ENCODE data around the gene VPS37B. TPM values are rescaled to one million over a fixed set of nuclear protein-coding genes. Genes with fewer than 3 reads are reported as not detected.
A peak's percentile ranks its signal among the peaks of the same experiment; 100 is the strongest.

VPS37B gene
- total and polyA plus RNA-seq, 5 donors from 2014 or later, result 19.0 to 99.2 (median 21.3) TPM

DNA sequence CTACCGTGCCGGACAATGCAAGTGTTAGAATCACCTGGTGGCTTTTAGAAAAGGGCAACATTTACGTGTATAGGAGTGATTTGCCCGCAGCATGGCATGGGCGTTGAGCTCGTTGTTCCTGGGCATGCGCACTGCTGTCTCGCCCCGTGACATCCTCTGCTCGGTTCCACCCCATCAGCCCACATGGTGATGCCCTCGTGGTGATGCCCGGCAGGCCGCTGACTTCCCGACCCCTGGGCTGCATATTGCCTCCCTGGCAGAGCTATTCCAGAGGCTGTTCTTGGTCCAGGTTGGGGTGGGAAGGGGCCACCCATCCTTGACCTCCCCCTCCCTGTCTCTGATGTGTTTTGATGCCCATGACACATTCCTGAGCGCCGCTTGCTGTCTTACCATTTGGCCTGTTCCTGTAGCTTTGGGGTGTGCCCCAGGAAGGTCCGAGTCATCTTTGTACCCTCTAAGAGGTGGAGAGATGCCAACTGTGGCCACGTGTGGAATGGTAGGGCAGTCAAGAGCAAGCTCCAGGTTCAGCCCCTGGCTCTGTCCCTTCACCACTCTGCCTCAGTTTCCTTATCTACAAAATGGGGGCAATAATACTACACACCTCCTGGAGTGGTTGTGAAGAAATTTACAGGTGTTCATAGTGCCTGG is 55.9 kb downstream of the VPS37B start:
- Mint-ChIP-seq H3K27me3 (peaks cover 8% of the 10 kb centered on the region), H3K9me3 (no peaks in the 10 kb centered on the region), H3K27ac (peak overlapping the region in 2 of 3 donors; percentile 54 to 76), H3K4me1 (peaks cover 0 to 60% (median 22%) of the 10 kb centered on the region in 4 donors), H3K4me3 (no peak overlapping the region), H3K36me3 (no peaks in the 10 kb centered on the region)
- Histone ChIP-seq H3K36me3 (ENCODE audit: control insufficient read depth, insufficient read depth, low read length) (no peaks in the 10 kb centered on the region), H3K4me1 (ENCODE audit: control insufficient read depth, insufficient read depth, low read length, poor library complexity, severe bottlenecking) (peaks cover 11% of the 10 kb centered on the region), H3K27me3 (ENCODE audit: control insufficient read depth, insufficient read depth, low read length) (no peaks in the 10 kb centered on the region), H3K9me3 (ENCODE audit: control insufficient read depth in 2 of 2, low read length in 2 of 2) (no peaks in the 10 kb centered on the region), H3K4me3 (ENCODE audit: low read depth, low read length) (no peak overlapping the region), H3K27ac (ENCODE audit: insufficient read depth, low read length, poor library complexity, severe bottlenecking) (no peak overlapping the region)
- DNase-seq (no peak), ATAC-seq (ENCODE audit: low read depth in 2 of 2) (no peak)

DNA sequence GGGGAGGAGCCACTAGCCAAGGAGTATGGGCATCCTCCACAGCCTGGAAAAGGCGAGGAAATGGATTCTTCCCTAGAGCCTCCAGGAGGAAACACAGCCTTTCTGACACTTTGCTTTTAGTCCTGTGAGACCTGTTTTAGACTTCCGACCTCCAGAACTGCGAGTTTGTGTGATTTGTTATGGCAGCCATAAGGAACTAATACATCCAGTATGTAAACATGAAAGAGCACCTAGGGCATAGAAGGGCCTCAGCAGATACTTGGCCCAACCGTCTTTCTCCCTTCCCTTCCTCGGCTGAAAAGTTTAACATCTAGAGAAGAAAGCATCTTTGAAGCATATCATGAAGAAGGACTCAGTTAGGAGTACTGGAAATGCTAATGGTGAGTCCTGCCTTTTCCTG is 57.1 kb downstream of the VPS37B start:
- Mint-ChIP-seq H3K4me1 (peaks cover 0 to 66% (median 28%) of the 10 kb centered on the region in 4 donors), H3K9me3 (peaks cover 0 to 1% (median 0%) of the 10 kb centered on the region in 7 donors), H3K36me3 (no peaks in the 10 kb centered on the region), H3K27me3 (peaks cover 20% of the 10 kb centered on the region), H3K4me3 (peak overlapping the region in 1 of 4 donors; percentile 17), H3K27ac (peak overlapping the region in 1 of 3 donors; percentile 64)
- no peaks in the 10 kb centered on the region for H3K36me3 ChIP-seq (ENCODE audit: control insufficient read depth, insufficient read depth, low read length)
- peaks cover 20% of the 10 kb centered on the region for H3K4me1 ChIP-seq (ENCODE audit: control insufficient read depth, insufficient read depth, low read length, poor library complexity, severe bottlenecking)
- no peaks in the 10 kb centered on the region for H3K27me3 ChIP-seq (ENCODE audit: control insufficient read depth, insufficient read depth, low read length)
- no peak for DNase-seq
- H3K27ac ChIP-seq (ENCODE audit: insufficient read depth, low read length, poor library complexity, severe bottlenecking), result no peak overlapping the region
- no peaks in the 10 kb centered on the region for H3K9me3 ChIP-seq (ENCODE audit: control insufficient read depth in 2 of 2, low read length in 2 of 2)
- no peak for ATAC-seq (ENCODE audit: low read depth in 2 of 2)
- H3K4me3 ChIP-seq (ENCODE audit: low read depth, low read length), result no peak overlapping the region

DNA sequence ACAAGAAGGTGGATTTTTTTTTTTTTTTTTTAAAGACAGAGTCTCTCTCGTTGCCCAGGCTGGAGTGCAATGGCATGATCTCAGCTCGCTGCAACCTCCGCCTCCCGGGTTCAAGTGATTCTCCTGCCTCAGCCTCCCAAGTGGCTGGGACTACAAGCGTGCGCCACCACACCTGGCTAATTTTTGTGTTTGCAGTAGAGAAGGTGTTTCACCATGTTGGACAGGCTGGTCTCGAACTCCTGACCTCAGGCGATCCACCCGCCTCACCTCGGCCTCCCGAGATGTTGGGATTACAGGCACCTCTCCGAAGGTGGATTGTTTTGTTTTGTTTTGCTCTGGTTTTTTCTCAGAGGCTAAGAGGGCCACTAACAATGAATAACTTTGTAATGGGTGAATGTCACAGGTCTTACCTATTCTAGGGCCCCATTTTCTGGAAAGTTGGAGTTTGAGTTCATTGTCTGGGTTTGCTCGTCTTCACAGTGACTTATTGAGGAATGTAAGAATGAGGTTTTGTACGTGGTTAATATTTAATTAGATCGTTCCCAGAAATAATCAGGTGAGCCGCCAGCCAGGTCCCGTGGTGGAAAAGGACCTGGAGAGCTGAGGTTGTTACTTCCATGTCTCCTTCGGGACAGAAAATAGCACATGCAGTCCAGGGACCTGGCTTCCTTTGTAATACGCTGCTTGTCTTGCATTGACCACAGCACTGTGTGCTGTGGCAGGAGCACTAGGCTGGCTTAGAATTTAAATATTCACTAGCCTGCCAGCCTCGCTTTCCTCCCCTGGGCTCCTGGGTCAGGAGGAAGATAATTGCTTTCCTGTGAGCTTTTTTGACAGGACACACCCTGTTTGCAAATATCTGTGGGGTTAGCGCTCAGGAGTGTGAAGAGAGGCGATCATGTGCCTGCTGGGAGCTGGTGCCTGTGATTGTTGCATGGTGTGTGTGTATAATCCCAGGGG is 58.3 kb downstream of the VPS37B start:
- peaks cover 0 to 68% (median 30%) of the 10 kb centered on the region in 4 donors for H3K4me1 Mint-ChIP-seq
- peaks cover 0 to 1% (median 0%) of the 10 kb centered on the region in 7 donors for H3K9me3 Mint-ChIP-seq
- ATAC-seq (ENCODE audit: low read depth in 2 of 2), result no peak
- H3K27ac Mint-ChIP-seq, result peak overlapping the region; percentile 77 to 98 (median 81)
- H3K27me3 Mint-ChIP-seq, result peaks cover 25% of the 10 kb centered on the region
- no peaks in the 10 kb centered on the region for H3K27me3 ChIP-seq (ENCODE audit: control insufficient read depth, insufficient read depth, low read length)
- H3K36me3 Mint-ChIP-seq, result no peaks in the 10 kb centered on the region
- H3K36me3 ChIP-seq (ENCODE audit: control insufficient read depth, insufficient read depth, low read length), result no peaks in the 10 kb centered on the region
- peaks cover 20% of the 10 kb centered on the region for H3K4me1 ChIP-seq (ENCODE audit: control insufficient read depth, insufficient read depth, low read length, poor library complexity, severe bottlenecking)
- H3K27ac ChIP-seq (ENCODE audit: insufficient read depth, low read length, poor library complexity, severe bottlenecking), result no peak overlapping the region
- peak overlapping the region; percentile 89 to 97 (median 96) for H3K4me3 Mint-ChIP-seq
- H3K4me3 ChIP-seq (ENCODE audit: low read depth, low read length), result no peak overlapping the region
- no peaks in the 10 kb centered on the region for H3K9me3 ChIP-seq (ENCODE audit: control insufficient read depth in 2 of 2, low read length in 2 of 2)
- no peak for DNase-seq

DNA sequence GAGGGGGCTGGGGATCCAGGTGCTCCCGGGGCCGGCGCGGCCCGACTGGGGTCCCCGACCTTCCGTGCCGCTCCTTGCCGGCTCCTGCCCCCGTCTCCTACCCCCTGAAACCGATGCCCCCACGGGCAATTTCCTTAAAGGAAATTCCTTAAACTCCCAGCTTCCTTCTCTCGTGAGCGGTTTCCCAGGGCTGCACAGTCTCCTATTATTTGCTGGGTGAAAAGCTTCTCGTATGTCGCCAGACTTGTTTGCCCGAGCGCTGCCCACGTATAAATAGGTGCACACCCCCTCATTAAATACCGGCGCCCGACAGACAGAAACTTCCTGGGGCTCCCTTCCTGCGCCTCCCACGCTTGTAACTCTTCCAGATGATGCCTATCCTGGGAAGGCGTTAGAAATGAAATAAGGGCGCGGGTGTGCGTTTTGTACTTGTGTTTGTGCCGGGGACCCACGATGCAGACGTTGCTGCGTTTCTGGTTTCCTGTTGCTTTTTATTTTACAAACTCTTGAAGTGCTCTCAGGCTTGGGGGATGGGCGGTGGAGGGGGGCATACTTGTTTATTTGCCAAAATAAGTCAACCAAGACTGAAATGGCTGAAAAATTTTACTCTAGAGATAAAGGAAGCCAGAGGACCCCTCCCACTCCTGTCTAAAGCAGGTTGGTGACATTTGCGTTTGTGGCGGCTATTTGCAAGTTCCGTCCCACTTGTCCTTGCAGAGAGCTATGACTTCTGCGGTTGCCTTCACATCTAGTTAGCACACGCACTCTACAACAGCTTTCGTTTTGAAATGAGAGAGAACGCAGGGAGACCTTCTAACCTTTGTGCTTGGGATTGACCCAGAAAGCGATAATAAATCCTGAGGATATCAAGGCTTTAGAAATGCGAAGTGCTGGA is 59.6 kb downstream of the VPS37B start:
- H3K4me1 Mint-ChIP-seq, result peaks cover 0 to 59% (median 27%) of the 10 kb centered on the region in 4 donors
- H3K4me3 Mint-ChIP-seq, result peak overlapping the region; percentile 89 to 97 (median 96)
- H3K36me3 Mint-ChIP-seq, result no peaks in the 10 kb centered on the region
- peak overlapping the region; percentile 81 to 98 (median 89) for H3K27ac Mint-ChIP-seq
- ATAC-seq (ENCODE audit: low read depth in 2 of 2) (peak; percentile 37 to 48), DNase-seq (peak in 2 of 3 donors; percentile 71 to 80)
- Histone ChIP-seq H3K36me3 (ENCODE audit: control insufficient read depth, insufficient read depth, low read length) (no peaks in the 10 kb centered on the region), H3K9me3 (ENCODE audit: control insufficient read depth in 2 of 2, low read length in 2 of 2) (no peaks in the 10 kb centered on the region), H3K4me3 (ENCODE audit: low read depth, low read length) (peak overlapping the region; percentile 86), H3K27me3 (ENCODE audit: control insufficient read depth, insufficient read depth, low read length) (no peaks in the 10 kb centered on the region), H3K27ac (ENCODE audit: insufficient read depth, low read length, poor library complexity, severe bottlenecking) (peak overlapping the region; percentile 60), H3K4me1 (ENCODE audit: control insufficient read depth, insufficient read depth, low read length, poor library complexity, severe bottlenecking) (peaks cover 20% of the 10 kb centered on the region)
- H3K27me3 Mint-ChIP-seq, result peaks cover 29% of the 10 kb centered on the region
- peaks cover 0 to 3% (median 0%) of the 10 kb centered on the region in 7 donors for H3K9me3 Mint-ChIP-seq

DNA sequence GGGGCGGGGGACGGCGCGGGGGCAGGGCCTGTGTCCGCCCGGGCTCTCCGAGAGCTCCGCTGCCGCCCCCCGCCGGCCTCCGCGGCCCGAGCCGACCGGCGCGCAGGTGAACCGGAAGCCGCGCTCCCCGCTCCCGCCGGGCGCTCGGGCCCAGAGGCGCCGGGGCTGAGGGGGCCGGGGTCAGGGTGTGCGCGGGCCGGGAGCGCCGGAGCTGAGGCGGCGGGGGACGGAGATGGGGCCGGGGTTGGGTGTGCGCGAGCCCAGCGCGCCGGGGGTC is 60.2 kb downstream of the VPS37B start:
- ATAC-seq (ENCODE audit: low read depth in 2 of 2) (peak; percentile 28 to 41), DNase-seq (peak in 2 of 3 donors; percentile 19 to 24)
- H3K27me3 Mint-ChIP-seq, result peaks cover 29% of the 10 kb centered on the region
- Histone ChIP-seq H3K4me1 (ENCODE audit: control insufficient read depth, insufficient read depth, low read length, poor library complexity, severe bottlenecking) (peaks cover 20% of the 10 kb centered on the region), H3K9me3 (ENCODE audit: control insufficient read depth in 2 of 2, low read length in 2 of 2) (no peaks in the 10 kb centered on the region), H3K27ac (ENCODE audit: insufficient read depth, low read length, poor library complexity, severe bottlenecking) (peak overlapping the region; percentile 60), H3K36me3 (ENCODE audit: control insufficient read depth, insufficient read depth, low read length) (no peaks in the 10 kb centered on the region), H3K27me3 (ENCODE audit: control insufficient read depth, insufficient read depth, low read length) (no peaks in the 10 kb centered on the region), H3K4me3 (ENCODE audit: low read depth, low read length) (no peak overlapping the region)
- H3K9me3 Mint-ChIP-seq, result peaks cover 0 to 3% (median 0%) of the 10 kb centered on the region in 7 donors
- no peak overlapping the region for H3K27ac Mint-ChIP-seq
- peak overlapping the region in 3 of 4 donors; percentile 89 to 97 (median 96) for H3K4me3 Mint-ChIP-seq
- no peaks in the 10 kb centered on the region for H3K36me3 Mint-ChIP-seq
- H3K4me1 Mint-ChIP-seq, result peaks cover 0 to 55% (median 26%) of the 10 kb centered on the region in 4 donors

DNA sequence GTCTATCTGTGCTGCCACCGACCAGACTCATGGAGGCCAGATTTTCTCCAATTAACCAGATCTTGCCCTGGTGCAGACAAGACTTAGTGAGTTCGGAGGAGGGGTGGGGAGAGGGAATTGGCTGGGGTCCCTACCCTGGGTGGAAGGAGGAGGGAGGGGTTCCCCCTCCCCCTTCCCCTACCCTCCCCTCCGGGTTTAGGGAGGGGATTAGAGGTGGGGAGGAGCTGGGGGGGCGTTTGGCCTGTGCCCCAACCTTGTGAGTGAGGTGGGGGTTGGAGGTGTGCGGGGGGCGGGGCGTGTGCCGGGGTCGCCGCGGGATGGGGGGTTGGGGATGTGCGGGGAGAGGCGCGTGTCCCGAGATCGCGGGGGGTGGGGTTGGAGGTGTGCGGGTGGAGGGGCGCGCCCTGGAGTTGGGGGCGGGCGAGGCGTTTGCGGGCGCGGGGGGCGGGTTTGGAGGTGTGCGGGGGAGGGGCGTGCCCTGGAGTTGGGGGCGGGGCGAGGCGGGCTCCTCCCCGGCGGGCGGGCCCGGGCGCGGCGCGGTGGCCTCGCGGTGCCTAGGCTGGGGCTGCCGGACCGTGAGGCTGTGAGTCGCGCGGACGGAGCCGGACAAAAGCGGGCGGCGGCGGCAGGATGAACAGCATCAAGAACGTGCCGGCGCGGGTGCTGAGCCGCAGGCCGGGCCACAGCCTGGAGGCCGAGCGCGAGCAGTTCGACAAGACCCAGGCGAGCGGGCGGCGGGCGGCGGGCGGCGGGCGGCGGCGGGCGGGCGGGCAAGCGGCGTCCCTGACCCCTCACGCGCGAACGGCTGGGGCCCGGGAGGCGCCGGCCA is 60.8 kb downstream of the VPS37B start, which contains the start of gene HIP1R:
Gene HIP1R, plus strand, starts transcription at position 537 of the 829 bp plus-strand sequence. Its CDS starts 94 bp downstream, at position 631.
- peaks cover 29% of the 10 kb centered on the region for H3K27me3 Mint-ChIP-seq
- ATAC-seq (ENCODE audit: low read depth in 2 of 2) (peak; percentile 38 to 43), DNase-seq (peak; percentile 45 to 57 (median 49))
- peaks cover 0 to 3% (median 0%) of the 10 kb centered on the region in 7 donors for H3K9me3 Mint-ChIP-seq
- Histone ChIP-seq H3K36me3 (ENCODE audit: control insufficient read depth, insufficient read depth, low read length) (no peaks in the 10 kb centered on the region), H3K9me3 (ENCODE audit: control insufficient read depth in 2 of 2, low read length in 2 of 2) (no peaks in the 10 kb centered on the region), H3K4me3 (ENCODE audit: low read depth, low read length) (peak within 1 kb of the TSS; percentile 86), H3K27me3 (ENCODE audit: control insufficient read depth, insufficient read depth, low read length) (no peaks in the 10 kb centered on the region), H3K4me1 (ENCODE audit: control insufficient read depth, insufficient read depth, low read length, poor library complexity, severe bottlenecking) (peaks cover 20% of the 10 kb centered on the region), H3K27ac (ENCODE audit: insufficient read depth, low read length, poor library complexity, severe bottlenecking) (peak within 1 kb of the TSS; percentile 60)
- peak within 1 kb of the TSS; percentile 92 to 98 (median 96) for H3K4me3 Mint-ChIP-seq
- H3K36me3 Mint-ChIP-seq, result no peaks in the 10 kb centered on the region
- H3K4me1 Mint-ChIP-seq, result peaks cover 0 to 49% (median 27%) of the 10 kb centered on the region in 4 donors
- peak within 1 kb of the TSS; percentile 81 to 98 (median 89) for H3K27ac Mint-ChIP-seq

Measured in CD4-positive, CD25-positive, alpha-beta regulatory T cell (primary cell).